Left lung (tissue), 10 donors: ENCODE data around the gene ELF1. TPM values are rescaled to one million over a fixed set of nuclear protein-coding genes. Genes with fewer than 3 reads are reported as not detected.

Source experiments
- ATAC-seq: fragments of 200-7000 bp; cut with Tn5 transposase; one replicate; pipeline ENCODE4 v1.9.1; 2020; ENCODE audit warnings: moderate library complexity
- DNase-seq, 4 donors: peaks; one replicate each; pipeline ENCODE4 v3.0.0-alpha.2; 2013 to 2020
- H3K27ac ChIP-seq, 2 donors: fragments of 200-600 bp; sonication (generic) in 1 of 2; one replicate each; pipeline versions ENCODE4 v1.5.0 to v1.8.0; 2020 to 2021
- H3K27me3 ChIP-seq, 2 donors: fragments of 200-600 bp; sonication (generic) in 1 of 2; one replicate each; pipeline versions ENCODE4 v1.5.0 to v1.8.0; 2020 to 2021
- H3K36me3 ChIP-seq, 2 donors: fragments of 200-600 bp; sonication (generic) in 1 of 2; one replicate each; pipeline versions ENCODE4 v1.5.0 to v1.8.0; 2020 to 2021
- H3K4me1 ChIP-seq, 2 donors: fragments of 200-600 bp; one replicate each; pipeline ENCODE4 v1.8.0; 2021
- H3K4me3 ChIP-seq, 2 donors: fragments of 200-600 bp; sonication (generic) in 1 of 2; one replicate each; pipeline versions ENCODE4 v1.5.0 to v1.8.0; 2020 to 2021; ENCODE audit warnings: mild to moderate bottlenecking in 1 of 2
- H3K9me3 ChIP-seq, 2 donors: fragments of 200-600 bp; sonication (generic) in 1 of 2; one replicate each; pipeline versions ENCODE4 v1.5.0 to v1.8.0; 2020 to 2021
- intact Hi-C, 2 donors: fragments of 100-400 bp; cut with DNase I; formaldehyde crosslinking; loops; one replicate each; pipeline versions ENCODE4 v1.11.2 to v1.14.2; 2022
- polyA plus RNA-seq, 6 donors: library from polyadenylated mRNA; unstranded; fragments of 120-200 nt; gene quantifications; one replicate each; pipeline ENCODE4 v1.2.1, GENCODE V29; 2013; ENCODE audit not compliant: insufficient read length in 6 of 6
- total RNA-seq, 2 donors: library from RNA; stranded (reverse); fragmentation: NEBNext Ultra II Directional; extraction: Animal tissue kit (Norgen Biotek cat#: 25700); gene quantifications; one replicate each; pipeline ENCODE4 v1.2.1, GENCODE V29; 2021
- TF ChIP-seq, protein P1 (sequence below), 2 donors: fragments of 200-600 bp; sonication (generic) in 1 of 2; IDR thresholded peaks; one replicate each; pipeline versions ENCODE4 v1.5.0 to v1.8.0; 2021; ENCODE audit warnings: antibody characterized with exemption in 2 of 2
- donor health status: DM: no; HTN: yes; CAD: no.
- donor health status: DM: no; HTN: no; CAD: no.

Gene ELF1
- total and polyA plus RNA-seq, 8 donors: 46.6 to 84.6 (median 52.6) TPM

DNA sequence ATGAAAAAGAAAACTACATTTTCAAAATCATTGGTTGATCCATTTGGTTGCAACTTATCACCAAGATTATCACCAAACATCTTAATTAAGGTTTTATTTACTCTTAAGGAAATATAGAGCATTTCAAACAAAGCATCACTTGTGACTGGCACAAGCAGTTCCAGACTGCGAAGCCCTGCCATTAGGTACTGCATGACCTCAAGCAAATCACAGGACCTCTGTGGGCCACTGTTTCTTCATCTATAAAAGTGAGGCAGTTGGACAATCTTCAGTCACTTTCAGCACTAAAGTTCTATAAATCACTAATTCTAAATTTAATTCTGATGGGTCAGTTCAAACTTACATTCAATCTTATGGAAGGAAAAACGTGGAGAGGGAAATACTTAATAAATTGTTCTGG, 2.0 kb downstream of the ELF1 start:
- Histone ChIP-seq H3K27ac (peak overlapping the region; percentile 90 to 97), H3K4me1 (peaks cover 12 to 59% of the 10 kb centered on the region in 2 donors), H3K9me3 (no peaks in the 10 kb centered on the region), H3K27me3 (no peaks in the 10 kb centered on the region), H3K4me3 (peak overlapping the region in 1 of 2 donors; percentile 44), H3K36me3 (no peaks in the 10 kb centered on the region)
- intact Hi-C loops: no loop called here
- ATAC-seq (peak; percentile 55), DNase-seq (no peak)
- TF ChIP-seq, protein P1, sequence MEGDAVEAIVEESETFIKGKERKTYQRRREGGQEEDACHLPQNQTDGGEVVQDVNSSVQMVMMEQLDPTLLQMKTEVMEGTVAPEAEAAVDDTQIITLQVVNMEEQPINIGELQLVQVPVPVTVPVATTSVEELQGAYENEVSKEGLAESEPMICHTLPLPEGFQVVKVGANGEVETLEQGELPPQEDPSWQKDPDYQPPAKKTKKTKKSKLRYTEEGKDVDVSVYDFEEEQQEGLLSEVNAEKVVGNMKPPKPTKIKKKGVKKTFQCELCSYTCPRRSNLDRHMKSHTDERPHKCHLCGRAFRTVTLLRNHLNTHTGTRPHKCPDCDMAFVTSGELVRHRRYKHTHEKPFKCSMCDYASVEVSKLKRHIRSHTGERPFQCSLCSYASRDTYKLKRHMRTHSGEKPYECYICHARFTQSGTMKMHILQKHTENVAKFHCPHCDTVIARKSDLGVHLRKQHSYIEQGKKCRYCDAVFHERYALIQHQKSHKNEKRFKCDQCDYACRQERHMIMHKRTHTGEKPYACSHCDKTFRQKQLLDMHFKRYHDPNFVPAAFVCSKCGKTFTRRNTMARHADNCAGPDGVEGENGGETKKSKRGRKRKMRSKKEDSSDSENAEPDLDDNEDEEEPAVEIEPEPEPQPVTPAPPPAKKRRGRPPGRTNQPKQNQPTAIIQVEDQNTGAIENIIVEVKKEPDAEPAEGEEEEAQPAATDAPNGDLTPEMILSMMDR (IDR thresholded peaks at IDR 0.05): no peak

DNA sequence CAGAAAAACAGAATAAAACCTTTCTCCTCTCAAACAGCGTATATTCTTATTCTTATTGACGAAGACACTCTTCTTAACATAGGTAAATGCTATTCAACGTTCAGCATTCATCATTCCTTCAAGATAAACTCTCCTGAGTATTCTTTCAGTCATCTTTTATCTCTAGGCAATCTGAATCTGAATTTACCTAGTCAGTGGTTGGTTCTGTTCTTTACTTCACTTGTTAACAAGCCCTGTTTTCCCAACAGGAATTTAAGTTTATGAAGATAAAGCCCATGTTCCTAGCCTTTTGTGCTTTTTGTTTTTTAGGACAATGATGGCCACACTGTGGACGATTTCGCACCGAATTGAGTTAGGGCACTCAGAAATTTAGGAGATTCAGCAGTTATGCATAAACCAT, 3.2 kb downstream of the ELF1 start:
- TF ChIP-seq, protein P1 (IDR thresholded peaks at IDR 0.05): no peak
- Histone ChIP-seq H3K36me3 (no peaks in the 10 kb centered on the region), H3K4me3 (peak overlapping the region in 1 of 2 donors; percentile 44), H3K27me3 (no peaks in the 10 kb centered on the region), H3K4me1 (peaks cover 12 to 68% of the 10 kb centered on the region in 2 donors), H3K9me3 (no peaks in the 10 kb centered on the region), H3K27ac (peak overlapping the region in 1 of 2 donors; percentile 97)
- no peak for ATAC-seq
- intact Hi-C loops: no loop called here
- no peak for DNase-seq

DNA sequence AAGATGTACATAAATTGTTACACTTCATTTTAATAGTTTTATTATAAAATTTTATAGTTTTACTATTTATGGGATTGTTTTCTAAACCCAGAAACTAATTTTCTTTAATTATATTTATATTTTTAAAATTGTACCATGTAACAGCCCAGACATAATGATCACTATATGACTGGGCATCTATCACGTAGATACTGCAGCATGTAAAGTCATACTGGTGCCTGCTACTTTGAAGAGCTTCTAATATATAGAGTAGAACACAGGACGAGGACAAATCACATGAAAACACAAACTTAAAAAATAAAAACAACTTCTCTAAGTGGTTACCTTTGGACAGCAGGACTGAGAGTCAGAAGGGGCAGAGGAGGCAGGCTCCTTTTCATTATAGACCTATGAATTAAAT, 5.3 kb downstream of the ELF1 start:
- Histone ChIP-seq H3K27me3 (no peaks in the 10 kb centered on the region), H3K27ac (no peak overlapping the region), H3K4me3 (no peak overlapping the region), H3K4me1 (peaks cover 7 to 73% of the 10 kb centered on the region in 2 donors), H3K9me3 (no peaks in the 10 kb centered on the region), H3K36me3 (no peaks in the 10 kb centered on the region)
- TF ChIP-seq, protein P1 (IDR thresholded peaks at IDR 0.05): no peak
- intact Hi-C loops: no loop called here
- ATAC-seq (no peak), DNase-seq (no peak)

DNA sequence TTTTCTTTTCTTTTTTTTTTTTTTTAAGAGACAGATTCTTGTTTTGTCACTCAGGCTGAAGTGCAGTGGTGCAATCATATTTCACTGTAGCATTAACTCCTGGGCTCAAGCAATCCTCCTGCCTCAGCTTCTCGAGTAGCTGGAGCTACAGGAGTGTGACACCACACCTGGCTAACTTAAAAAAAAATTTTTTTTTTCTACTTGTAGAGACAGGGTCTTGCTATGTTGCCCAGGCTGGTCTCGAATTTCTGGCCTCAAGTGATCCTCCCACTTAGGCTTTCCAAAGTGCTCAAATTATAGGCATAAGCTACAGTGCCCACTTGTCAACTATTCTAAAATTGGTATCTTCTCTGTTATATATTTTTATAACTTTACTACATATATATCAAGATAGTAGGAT, 6.6 kb downstream of the ELF1 start:
- DNase-seq (no peak), ATAC-seq (no peak)
- Histone ChIP-seq H3K4me3 (no peak overlapping the region), H3K27ac (no peak overlapping the region), H3K4me1 (peaks cover 17 to 86% of the 10 kb centered on the region in 2 donors), H3K36me3 (no peaks in the 10 kb centered on the region), H3K9me3 (no peaks in the 10 kb centered on the region), H3K27me3 (no peaks in the 10 kb centered on the region)
- intact Hi-C loops: no loop called here
- TF ChIP-seq, protein P1 (IDR thresholded peaks at IDR 0.05): no peak

DNA sequence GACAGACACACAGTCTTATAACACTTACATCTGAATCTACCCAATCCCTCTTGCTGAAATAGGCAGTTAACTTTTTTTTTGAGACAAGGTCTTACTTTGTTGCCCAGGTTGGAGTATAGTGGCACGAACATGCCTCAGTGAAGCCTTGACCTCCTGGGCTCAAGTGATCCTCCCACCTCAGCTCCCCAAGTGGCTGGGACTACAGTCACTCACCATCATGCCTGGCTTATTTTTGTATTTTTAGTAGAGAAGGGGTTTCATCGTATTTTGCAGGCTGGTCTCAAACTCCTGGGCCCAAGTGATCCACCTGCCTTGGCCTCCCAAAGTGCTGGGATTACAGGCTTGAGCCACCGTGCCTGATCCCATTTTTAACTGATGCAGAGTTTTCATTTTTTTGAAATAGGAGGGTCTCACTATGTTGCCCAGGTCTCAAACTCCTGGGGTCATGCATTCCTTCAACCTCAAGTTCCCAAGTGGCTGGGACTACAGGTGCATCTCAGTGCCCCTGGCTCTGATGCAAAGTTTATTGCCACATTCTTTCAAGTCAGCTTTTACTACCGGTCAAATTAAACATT, 7.6 kb downstream of the ELF1 start:
- ATAC-seq: no peak
- Histone ChIP-seq H3K4me3 (no peak overlapping the region), H3K9me3 (no peaks in the 10 kb centered on the region), H3K4me1 (peaks cover 17 to 95% of the 10 kb centered on the region in 2 donors), H3K27me3 (no peaks in the 10 kb centered on the region), H3K36me3 (no peaks in the 10 kb centered on the region), H3K27ac (no peak overlapping the region)
- TF ChIP-seq, protein P1 (IDR thresholded peaks at IDR 0.05): no peak
- DNase-seq: no peak
- intact Hi-C loops: no loop called here
